Heart left ventricle (tissue), 13 donors: ENCODE data around the gene CXXC5.

ENCODE experiments used
- POLR2A ChIP-seq, 2 donors: fragments of 450-650 bp; IDR thresholded peaks; one replicate each; pipeline ENCODE4 v1.6.1; 2017; ENCODE audit warnings: antibody characterized with exemption in 2 of 2, mild to moderate bottlenecking in 2 of 2, moderate library complexity in 2 of 2
- TF ChIP-seq, protein P1 (sequence below), 12 donors: fragments of 200-600 bp; sonication (generic) in 4 of 12; IDR thresholded peaks; one replicate each; pipeline versions ENCODE4 v1.5.0 to v1.8.0; 2018 to 2022; ENCODE audit warnings: antibody characterized with exemption in 12 of 12, mild to moderate bottlenecking in 5 of 12
- donor health status: ischemic (EF 13 %, LVEDD 7.1; RV severe dilation, severe dysfunction).
- donor health status: DM: no; HTN: yes; CAD: no.
- donor health status: DM: no; HTN: no; CAD: no.
- donor health status: ischemic (EF 25% LVEDD 6.9; RV normal size, moderate dysfunction).
- donor health status: ischemic (EF 25% LVEDD 5.7; RV mildly dilated, moderate dysfunction).
- donor health status: ischemic (EF 35%, LVEDD 5.7; RV mildly dilated, moderate dysfunction).
- donor health status: nonischemic (EF 11% LVEDD 7.7; RV severe dilation, severe dysfunction).
- donor health status: DM: yes; HTN: yes; CAD: no.
- donor health status: PGD.
- donor health status: ischemic (EF 29% LVEDD 5.4; RV normal size, mild dysfunction).
- donor health status: nonischemic (EF 23%, LVEDD 6.1; RV moderate dilation, normal function).

DNA sequence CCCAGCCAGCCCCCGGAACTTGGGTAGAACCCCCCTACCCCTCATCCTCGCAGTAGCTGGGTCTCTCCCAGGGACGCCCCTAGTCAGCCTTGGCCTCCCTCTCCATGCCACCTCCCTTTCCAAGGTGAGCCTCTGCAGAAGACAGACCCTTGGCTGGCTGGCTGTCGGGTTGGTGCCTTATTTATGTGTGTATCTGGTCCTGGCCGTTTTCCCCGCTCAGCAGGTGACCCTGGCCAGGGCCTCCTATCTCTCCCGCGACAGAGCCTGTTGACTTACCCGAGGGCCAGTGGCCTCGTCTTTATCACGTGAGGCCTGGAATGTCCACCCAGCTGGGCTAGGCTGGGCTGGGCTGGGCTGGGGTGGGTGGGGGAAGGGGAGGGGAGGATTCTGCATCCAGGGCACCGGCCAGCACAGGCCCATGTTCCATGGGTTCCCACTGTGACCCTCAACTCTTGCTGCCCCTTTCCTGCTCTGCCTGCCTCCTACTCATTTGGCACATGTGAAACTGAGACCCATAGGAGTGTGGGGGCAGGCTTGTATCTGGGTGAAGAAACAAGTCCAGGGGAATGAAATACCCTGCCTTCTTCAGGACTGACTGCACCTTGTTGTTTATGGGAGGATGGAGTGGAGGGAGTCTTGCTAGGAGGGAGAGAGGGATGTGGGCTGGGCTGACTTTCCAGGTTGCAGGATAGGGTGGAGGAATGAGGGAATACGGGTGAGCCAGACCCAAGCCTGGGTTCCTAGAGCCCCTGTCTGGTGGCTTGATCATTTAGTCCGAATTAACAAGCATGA, 3.1 kb downstream of the CXXC5 start:
- TF ChIP-seq, protein P1, sequence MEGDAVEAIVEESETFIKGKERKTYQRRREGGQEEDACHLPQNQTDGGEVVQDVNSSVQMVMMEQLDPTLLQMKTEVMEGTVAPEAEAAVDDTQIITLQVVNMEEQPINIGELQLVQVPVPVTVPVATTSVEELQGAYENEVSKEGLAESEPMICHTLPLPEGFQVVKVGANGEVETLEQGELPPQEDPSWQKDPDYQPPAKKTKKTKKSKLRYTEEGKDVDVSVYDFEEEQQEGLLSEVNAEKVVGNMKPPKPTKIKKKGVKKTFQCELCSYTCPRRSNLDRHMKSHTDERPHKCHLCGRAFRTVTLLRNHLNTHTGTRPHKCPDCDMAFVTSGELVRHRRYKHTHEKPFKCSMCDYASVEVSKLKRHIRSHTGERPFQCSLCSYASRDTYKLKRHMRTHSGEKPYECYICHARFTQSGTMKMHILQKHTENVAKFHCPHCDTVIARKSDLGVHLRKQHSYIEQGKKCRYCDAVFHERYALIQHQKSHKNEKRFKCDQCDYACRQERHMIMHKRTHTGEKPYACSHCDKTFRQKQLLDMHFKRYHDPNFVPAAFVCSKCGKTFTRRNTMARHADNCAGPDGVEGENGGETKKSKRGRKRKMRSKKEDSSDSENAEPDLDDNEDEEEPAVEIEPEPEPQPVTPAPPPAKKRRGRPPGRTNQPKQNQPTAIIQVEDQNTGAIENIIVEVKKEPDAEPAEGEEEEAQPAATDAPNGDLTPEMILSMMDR (IDR thresholded peaks at IDR 0.05), result no peak
- TF ChIP-seq POLR2A (IDR thresholded peaks at IDR 0.05), result peak in 1 of 2 donors; percentile 68
